GM19372 (cell line): ENCODE results near the gene LTBP1.
"Not testable (repeated sequence)": the region's sequence is repeated elsewhere in the genome, so short reads cannot be mapped to it uniquely, and the experiment has no call there.

Source experiments
- ATAC-seq: cut with Tn5 transposase; IDR thresholded peaks from one replicate; pipeline ENCODE4 v1.9.1; 2021; ENCODE audit warnings: mild to moderate bottlenecking, low read depth, moderate library complexity; ENCODE audit not compliant: unreplicated experiment

The LTBP1 gene

GRCh38 chr2:32958821-32959220 lies 12.1 kb downstream of the LTBP1 start:
- ATAC-seq: no peak

- no peak for ATAC-seq
Measured at GRCh38 chr2:32960238-32960637, 13.5 kb downstream of the LTBP1 start.

DNA sequence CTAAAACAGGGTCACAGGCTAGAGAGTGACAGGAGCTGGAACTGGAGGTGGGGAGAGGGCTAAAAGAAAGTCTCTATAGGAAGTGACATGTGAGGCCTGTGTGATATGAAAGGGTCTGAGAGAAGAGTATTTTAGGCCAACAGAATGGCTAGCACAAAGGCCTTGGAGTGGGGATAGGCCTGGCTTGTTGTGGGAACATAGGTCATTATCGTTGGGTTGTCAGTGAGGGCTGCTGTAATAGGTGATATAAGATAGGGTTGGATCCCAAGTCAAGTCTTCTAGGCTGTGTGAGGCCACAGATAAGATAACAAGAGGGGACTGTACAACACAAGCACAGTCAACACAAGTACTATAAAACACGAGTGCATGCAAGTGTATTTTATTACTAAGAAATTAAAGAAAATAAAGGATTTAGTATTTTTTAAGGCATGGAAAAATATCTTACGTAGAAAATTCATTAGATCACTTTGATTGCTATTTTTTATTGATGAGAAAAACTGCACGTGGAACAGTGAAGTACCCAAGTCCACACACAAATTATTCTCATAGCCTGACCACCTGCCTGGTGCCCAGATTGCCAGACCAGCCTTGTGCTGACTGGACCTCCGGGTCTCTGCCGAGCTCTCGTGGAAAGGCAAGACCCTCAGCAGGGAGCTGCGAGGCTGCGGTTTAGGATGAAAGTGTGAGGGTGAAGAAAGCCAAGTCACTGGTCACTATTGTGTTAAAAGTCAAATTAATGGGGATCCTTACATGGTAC lies 14.1 kb downstream of the LTBP1 start:
- ATAC-seq: no peak

DNA sequence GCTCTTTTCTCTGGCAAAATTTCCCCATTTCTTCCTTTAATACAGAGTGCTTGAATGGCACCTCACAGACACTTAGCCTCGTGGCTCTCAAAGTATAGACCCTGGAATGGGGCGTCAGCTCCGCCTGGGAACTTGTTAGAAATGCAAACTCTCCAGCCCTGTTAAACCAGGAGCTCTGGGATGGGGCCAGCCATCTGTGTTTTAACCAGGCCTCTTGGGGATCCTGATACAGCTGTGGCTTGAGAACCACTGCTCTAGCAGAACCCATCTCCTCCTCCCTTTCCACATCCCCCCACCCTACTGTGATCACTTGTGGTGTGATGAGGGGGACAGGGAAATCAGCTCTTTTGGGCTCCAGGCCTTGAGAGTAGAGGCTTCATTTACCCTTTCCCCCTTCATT lies 15.9 kb downstream of the LTBP1 start:
- ATAC-seq: no peak

- no peak for ATAC-seq
Measured at GRCh38 chr2:32963941-32964340, 17.2 kb downstream of the LTBP1 start.

- no peak for ATAC-seq
Measured at GRCh38 chr2:32965523-32966171, 18.9 kb downstream of the LTBP1 start.

DNA sequence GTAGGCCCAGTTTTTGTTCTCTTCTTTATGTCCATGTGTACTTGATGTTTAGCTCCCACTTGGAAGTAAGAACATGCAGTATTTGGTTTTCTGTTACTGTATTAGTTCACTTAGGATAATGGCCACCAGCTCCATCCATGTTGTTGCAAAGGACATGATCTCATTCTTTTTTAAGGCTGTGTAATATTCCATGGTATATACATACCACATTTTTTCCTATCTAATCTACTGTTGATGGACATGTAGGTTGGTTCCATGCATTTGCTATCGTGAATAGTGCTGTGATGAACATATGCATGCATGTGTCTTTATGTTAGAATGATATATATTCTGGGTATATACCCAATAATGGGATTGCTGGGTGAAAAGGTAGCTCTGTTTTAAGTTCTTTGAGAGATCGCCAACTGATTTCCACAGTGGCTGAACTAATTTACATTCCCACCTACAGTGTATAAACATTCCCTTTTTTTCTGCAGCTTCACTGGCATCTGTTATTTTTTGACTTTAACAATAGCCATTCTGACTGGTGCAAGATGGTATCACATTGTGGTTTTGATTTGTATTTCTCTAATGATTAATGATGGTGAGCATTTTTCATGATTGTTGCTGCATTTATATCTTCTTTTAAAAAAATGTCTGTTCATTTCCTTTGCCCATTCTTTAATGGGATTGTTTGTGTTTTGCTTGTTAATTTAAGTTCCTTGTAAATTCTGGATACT lies 22.9 kb downstream of the LTBP1 start:
- ATAC-seq: no peak

GRCh38 chr2:32973772-32974171 lies 27.0 kb downstream of the LTBP1 start:
- not testable (repeated sequence) for ATAC-seq

GRCh38 chr2:32976409-32977063 lies 29.8 kb downstream of the LTBP1 start:
- ATAC-seq: no peak

DNA sequence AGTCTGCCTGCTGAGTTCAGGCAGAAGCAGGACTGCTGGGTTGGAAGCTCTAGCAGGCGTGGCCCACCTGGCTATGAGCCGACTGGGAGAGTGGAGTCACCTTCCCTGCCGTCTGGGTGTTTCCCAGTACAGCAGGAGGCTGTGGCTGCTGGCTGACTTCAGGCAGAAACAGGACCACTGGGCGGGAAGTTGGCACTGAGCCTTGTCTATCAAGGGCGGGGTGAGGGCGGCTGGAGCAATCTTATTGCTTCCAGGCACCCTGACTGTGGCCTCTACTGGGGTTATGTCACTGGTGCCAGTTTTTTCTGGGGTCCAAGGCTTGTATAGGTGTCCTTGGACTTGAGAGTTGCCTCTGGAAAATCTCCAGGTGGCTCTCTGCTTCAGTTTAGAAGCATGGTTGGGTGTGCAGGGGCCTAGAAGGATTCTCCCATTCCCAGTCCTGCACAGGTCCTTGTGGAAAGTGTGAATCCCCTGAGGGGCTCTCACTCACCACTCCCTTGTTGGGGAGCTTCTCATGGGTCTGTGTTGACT lies 30.5 kb downstream of the LTBP1 start:
- no peak for ATAC-seq

DNA sequence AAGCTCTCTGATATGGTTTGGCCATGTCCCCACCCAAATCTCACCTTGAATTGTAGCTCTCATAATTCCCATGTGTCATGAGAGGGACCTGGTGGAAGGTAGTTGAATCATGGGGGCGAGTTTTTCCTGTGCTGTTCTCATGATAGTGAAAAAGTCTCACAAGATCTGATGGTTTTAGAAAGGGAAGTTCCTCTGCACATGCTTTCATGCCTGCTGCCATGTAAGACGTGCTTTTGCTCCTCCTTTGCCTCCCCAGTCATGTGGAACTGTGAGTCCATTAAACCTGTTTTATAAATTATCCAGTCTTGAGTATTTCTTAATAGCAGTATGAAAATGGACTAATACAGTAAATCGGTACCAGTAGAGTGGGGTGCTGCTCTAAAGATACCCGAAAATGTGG lies 34.9 kb downstream of the LTBP1 start:
- no peak for ATAC-seq

DNA sequence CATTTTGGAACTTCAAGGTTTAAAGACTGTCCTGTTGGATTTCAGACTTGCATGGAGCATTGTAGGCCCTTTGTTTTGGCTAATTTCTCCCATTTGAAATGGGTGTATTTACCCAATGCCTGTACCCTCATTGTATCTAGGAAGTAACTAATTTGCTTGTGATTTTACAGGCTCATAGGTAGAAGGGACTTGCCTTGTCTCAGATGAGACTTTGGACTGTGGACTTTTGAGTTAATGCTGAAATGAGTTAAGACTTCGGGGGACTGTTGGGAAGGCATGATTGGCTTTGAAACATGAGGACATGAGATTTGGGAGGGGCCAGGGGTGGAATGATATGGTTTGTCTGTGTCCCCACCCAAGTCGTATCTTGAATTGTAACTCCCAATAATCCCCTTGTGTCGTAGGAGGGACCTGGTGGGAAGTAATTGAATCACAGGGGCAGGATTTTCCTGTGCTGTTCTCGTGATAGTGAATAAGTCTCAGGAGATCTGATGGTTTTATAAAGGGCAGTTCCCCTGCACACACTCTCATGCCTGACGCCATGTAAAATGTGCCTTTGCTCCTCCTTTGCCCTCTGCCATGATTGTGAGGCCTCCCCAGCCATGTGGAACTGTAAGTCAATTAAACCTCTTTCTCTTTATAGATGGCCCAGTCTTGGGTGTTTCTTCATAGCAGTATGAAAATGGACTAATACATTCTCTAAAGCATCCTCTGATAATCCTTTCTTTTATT lies 36.6 kb downstream of the LTBP1 start:
- ATAC-seq: not testable (repeated sequence)

GRCh38 chr2:32986480-32986879 lies 39.7 kb downstream of the LTBP1 start:
- no peak for ATAC-seq

GRCh38 chr2:32988525-32988924 lies 41.8 kb downstream of the LTBP1 start:
- no peak for ATAC-seq

GRCh38 chr2:32990556-32990955 lies 43.8 kb downstream of the LTBP1 start:
- ATAC-seq: no peak

DNA sequence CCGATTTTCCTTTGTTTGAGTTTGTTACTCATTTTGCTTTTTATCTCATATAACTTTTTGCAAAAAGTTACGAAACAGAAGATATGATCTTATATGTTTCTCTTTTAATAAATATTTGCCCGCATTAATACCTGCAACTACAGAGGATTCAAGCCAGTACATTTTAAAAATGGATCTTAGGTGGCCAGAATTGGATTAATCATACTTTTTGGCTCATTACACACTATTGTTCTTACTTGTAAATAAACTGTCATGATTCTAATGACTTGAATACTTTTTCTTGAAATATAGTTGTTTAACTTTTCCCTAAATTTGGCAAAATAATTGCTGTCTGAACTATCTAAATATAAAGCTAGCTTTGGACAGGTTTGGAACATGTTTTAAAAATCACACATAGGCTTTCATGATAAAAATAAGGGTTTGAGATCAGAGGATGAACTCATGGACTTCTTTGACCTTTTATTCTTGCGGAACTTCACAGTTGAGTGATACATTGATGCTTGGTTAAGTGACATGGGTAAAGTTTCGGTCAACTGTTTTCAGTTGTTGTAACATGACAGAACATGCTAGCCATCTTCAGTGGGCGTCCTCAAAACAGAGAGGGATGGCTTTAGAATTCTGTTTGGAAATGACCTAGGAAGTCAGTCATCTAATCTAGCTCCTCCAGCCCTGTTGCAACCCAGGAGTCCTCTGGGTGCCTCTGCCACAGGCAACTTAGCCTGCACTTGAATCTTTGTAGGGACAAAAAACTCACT lies 44.5 kb downstream of the LTBP1 start:
- no peak for ATAC-seq

DNA sequence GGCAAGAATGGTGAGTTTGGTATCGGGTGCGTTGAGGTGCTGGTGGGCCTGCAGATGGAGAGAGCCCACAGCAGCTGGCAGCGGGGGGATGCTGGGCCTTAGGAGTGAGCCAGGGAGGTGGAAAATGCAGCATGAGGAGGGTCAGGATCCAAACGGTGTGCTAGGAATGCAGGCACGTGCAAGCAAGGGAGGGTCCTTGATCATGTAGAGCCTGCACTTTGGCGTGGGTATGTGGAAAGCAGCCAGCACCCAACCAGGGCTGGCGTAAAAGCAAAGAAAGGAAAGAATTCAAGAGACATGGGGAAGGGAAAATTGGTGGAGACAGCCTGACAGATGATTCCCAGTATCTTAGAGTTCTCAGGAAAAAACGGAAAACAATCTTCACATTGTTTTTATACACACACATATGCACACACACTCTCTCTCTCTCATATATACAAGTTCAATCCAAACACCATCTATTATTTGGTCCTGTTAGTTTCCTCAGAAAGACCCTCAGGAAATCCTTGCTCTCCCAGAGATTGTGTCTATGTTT lies 46.3 kb downstream of the LTBP1 start:
- no peak for ATAC-seq

DNA sequence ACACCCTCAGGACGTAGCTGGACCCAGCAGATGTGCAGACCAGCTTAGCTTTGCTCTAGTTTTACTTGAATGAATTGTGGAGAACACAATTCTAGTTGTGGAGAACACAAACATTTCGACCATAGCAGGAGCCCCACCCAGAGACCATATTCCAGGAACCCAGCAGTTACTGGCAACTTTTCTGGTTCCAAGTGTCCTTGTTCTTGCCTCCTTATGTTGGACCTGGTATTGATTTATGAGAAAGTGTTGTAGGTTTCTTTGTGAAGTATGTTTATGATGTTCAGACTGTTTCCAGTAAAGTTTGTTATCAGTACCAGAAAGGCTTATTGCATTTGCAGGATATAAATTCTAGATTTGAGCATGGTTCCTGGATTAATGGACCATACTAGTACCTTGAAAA lies 51.0 kb downstream of the LTBP1 start:
- ATAC-seq: no peak

DNA sequence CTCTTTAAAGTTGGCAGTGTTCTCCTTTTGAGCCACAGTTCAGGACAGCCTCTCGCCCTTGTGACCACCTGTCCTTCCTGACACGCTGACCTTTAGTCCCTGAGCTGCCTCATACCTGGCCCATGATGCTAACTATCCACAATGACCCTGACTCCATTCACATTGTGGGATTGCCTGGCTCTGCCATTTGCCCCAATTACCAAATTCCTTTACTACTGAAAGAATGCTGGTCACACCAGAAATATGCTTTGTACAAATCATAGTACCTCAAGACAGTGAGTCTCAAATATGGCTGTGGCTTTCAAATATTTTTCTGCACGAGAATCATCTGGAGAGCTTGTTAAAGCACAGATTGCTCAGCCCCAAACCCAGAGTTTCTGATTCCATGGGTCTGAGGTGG lies 54.2 kb downstream of the LTBP1 start:
- no peak for ATAC-seq
